Measurements from ENCODE around the gene LELP1. TPM values are rescaled to one million over a fixed set of nuclear protein-coding genes. Genes with fewer than 3 reads are reported as not detected.

Gene LELP1
- total RNA-seq, 1 donor: not detected

DNA sequence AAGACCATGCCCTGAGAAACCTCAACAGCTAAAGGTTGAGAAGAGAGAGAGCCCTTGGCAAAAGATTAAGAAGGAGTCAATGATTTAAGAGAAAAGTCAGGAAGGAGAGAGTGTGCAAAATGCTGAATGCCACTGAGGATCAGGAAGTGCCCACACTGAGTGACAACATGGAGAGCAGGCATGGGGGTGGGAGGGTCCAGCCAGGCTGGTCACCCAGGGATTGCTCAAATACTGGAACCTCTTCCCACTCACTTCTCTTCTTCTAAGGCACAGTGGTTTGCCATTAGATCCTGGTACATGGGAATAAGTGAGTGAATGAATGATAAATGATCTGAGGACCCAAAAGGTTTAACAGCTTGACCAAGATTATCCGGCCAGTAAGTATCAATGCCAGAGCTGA lies 25.3 kb downstream of the LELP1 start:
- DNase-seq (ENCODE audit: low read depth in 2 of 3, low spot score in 2 of 3): no peak

GRCh38 chr1:153229076-153229829 lies 26.0 kb downstream of the LELP1 start:
- peak in 1 of 3 donors; percentile 52 for DNase-seq (ENCODE audit: low read depth in 2 of 3, low spot score in 2 of 3)

DNA sequence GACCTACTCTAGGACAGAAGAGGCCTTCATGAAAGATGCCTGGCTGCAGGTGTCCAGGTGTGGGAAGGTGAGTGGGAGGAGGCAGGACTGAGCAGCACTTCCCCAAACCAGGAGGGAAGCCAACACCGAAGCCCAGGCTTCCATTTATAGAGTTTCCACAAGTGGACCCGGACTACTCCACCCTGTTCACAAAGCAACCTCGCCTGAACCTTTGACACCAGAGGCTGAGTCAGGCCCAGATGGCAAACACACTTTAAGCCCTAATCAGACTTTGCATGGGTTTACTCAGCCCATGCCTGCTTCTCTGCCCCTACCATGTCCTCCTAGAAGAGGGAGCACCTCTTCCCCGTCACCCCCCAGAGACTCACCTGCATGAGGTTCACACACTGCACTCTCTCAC lies 28.1 kb downstream of the LELP1 start:
- no peak for DNase-seq (ENCODE audit: low read depth in 2 of 3, low spot score in 2 of 3)

- DNase-seq (ENCODE audit: low read depth in 2 of 3, low spot score in 2 of 3): no peak
These were observed 28.6 kb downstream of the LELP1 start for GRCh38 chr1:153231785-153232184.

DNA sequence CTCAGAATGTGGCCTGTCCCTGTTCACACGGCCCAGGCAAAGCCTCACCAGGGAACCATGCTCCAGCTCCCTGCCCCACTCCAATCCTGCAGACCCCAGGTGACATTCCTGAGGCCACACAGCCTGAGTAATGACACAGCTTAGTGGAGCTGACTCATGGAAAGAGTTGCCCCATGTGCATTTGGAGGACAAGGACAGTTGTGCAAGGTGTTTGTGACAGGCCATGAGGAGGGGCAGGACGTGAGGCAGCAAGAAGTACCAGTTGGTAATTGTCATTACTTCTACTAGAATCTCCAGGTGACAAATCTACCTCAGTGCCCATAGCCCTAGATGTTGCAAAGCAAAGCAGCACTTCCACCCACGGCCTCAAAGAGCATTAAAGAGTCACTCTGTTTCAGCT lies 29.3 kb downstream of the LELP1 start:
- DNase-seq (ENCODE audit: low read depth in 2 of 3, low spot score in 2 of 3): no peak

- DNase-seq (ENCODE audit: low read depth in 2 of 3, low spot score in 2 of 3): peak in 1 of 3 donors; percentile 22
These were observed 30.2 kb downstream of the LELP1 start for GRCh38 chr1:153233448-153233847.

GRCh38 chr1:153238527-153238926 lies 35.3 kb downstream of the LELP1 start:
- no peak for DNase-seq (ENCODE audit: low read depth in 2 of 3, low spot score in 2 of 3)

DNA sequence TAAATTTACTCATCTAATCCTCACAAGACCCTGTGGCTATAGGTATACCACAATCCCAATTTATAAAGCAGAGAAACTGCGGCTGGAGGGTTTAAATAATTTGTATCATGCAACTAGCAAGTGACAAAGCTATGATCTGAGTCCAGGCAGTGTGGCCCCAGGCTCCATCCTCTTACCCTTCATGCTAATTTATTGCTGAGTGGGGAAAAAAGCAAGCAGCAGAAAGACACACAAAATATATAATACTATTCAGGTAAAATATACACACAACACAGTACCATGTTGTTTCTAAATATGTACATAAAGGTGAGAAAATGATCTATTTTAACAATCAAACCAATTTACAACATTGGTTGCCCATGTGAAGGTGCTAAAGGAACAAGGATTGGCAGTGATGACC lies 38.9 kb downstream of the LELP1 start:
- no peak for DNase-seq (ENCODE audit: low read depth in 2 of 3, low spot score in 2 of 3)

GRCh38 chr1:153245466-153245865 lies 42.2 kb downstream of the LELP1 start:
- no peak for DNase-seq (ENCODE audit: low read depth in 2 of 3, low spot score in 2 of 3)

DNA sequence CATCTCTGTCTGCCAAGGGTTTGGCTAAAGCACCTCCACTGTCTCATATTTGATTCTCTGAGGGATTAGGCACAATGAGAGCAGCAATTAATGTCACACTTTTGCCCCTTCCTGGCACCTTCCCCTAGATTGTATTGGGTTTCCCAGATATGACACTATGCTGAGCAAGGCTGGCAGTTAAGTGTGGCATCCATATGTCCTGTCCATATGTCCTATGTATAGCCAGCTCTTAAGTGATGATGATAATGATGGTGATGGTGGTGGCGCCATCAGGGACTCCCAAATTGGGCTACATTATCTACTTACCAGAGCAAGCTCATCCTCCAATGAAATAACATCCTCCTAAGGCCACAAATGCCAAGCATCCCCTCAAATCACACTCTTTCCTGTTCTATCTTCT lies 42.8 kb downstream of the LELP1 start:
- DNase-seq (ENCODE audit: low read depth in 2 of 3, low spot score in 2 of 3): no peak

DNA sequence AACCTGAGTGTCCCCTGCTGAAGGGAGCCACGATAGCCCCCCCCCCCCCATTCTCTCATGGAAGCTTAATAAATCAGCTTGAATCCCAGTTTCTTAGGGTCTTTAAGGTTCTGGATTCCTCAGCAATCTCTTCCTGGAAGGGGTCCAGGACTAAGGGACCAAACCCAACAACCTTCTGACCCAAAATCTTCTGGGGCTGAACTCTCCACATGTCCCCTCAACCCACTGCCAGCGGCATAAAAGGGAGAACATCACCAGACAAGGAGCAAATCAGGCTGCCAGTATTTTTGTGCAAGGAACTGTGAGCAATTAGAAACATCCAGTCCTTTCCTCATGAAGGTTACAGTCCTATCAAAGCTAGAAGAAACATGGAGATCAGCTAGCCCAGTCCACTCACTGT lies 43.6 kb downstream of the LELP1 start:
- DNase-seq (ENCODE audit: low read depth in 2 of 3, low spot score in 2 of 3): no peak

- DNase-seq (ENCODE audit: low read depth in 2 of 3, low spot score in 2 of 3): no peak
These were observed 45.1 kb downstream of the LELP1 start for GRCh38 chr1:153248176-153248879.

- no peak for DNase-seq (ENCODE audit: low read depth in 2 of 3, low spot score in 2 of 3)
These were observed 46.9 kb downstream of the LELP1 start for GRCh38 chr1:153250166-153250565.

- DNase-seq (ENCODE audit: low read depth in 2 of 3, low spot score in 2 of 3): no peak
These were observed 47.9 kb downstream of the LELP1 start for GRCh38 chr1:153251087-153251486.

DNA sequence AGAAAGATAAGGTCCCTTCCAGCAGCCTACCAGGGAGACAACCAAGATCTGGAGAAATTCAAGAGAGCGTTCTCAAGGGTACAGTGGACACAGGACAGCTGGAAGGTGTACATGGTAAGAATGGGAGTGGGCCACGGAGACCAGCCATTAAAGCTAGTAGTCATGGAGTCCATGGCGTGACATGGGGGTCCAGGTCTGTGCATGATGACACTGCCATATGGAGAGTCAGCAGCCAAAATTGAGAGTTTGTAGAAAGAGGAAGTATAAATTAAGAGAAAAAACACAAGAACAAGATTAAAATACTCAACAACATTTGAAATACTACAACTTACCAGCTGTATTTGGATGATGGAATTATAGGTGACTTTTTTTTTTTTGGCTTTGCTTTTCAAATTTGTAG lies 48.3 kb downstream of the LELP1 start:
- DNase-seq (ENCODE audit: low read depth in 2 of 3, low spot score in 2 of 3): no peak

GRCh38 chr1:153251988-153252387 lies 48.8 kb downstream of the LELP1 start:
- no peak for DNase-seq (ENCODE audit: low read depth in 2 of 3, low spot score in 2 of 3)

- DNase-seq (ENCODE audit: low read depth in 2 of 3, low spot score in 2 of 3): no peak
These were observed 49.8 kb downstream of the LELP1 start for GRCh38 chr1:153253076-153253475.

- no peak for DNase-seq (ENCODE audit: low read depth in 2 of 3, low spot score in 2 of 3)
These were observed 50.5 kb downstream of the LELP1 start for GRCh38 chr1:153253693-153254092.

Measured in hematopoietic multipotent progenitor cell (in vitro differentiated cells).